ENCODE results near the gene FMNL2.

FMNL2 gene

DNA sequence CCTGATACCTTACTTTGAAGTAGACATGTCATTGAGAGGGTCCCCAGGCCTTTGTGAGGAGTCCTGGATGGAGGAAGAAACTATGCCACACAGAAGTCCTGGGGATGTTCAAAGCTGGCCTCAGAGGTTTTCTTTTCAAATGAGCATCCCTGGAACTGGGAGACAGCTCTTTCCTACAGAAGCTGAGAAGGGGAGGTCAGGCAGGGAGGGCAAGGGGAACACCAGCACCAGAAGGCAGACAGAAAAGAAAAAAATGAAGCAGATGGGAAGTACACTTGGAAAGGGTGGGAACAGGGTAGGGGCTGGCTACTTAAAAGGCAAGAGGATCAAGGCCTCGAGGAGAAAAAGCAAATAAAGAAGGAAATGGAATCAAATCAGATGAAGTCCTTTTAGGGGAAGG is 120.0 kb downstream of the FMNL2 start:
- H3K4me3 ChIP-seq (ENCODE audit: low read length): no peak overlapping the region
- no peaks in the 10 kb centered on the region for H3K9me3 ChIP-seq (replicated peaks; ENCODE audit: insufficient read depth, low read length)
- H4K20me1 ChIP-seq (ENCODE audit: insufficient read depth, low read length): no peaks in the 10 kb centered on the region
- no peak overlapping the region for H2AFZ ChIP-seq (ENCODE audit: low read length)
- TF ChIP-seq, protein P1, sequence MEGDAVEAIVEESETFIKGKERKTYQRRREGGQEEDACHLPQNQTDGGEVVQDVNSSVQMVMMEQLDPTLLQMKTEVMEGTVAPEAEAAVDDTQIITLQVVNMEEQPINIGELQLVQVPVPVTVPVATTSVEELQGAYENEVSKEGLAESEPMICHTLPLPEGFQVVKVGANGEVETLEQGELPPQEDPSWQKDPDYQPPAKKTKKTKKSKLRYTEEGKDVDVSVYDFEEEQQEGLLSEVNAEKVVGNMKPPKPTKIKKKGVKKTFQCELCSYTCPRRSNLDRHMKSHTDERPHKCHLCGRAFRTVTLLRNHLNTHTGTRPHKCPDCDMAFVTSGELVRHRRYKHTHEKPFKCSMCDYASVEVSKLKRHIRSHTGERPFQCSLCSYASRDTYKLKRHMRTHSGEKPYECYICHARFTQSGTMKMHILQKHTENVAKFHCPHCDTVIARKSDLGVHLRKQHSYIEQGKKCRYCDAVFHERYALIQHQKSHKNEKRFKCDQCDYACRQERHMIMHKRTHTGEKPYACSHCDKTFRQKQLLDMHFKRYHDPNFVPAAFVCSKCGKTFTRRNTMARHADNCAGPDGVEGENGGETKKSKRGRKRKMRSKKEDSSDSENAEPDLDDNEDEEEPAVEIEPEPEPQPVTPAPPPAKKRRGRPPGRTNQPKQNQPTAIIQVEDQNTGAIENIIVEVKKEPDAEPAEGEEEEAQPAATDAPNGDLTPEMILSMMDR (IDR thresholded peaks at IDR 0.05; ENCODE audit: low read length): no peak
- TF ChIP-seq EZH2phosphoT487 (IDR thresholded peaks at IDR 0.05; ENCODE audit: low read length): no peak
- TF ChIP-seq EZH2 (optimal IDR thresholded peaks at IDR 0.05; ENCODE audit: low read depth, low read length): no peak
- no peak overlapping the region for H3K4me2 ChIP-seq (ENCODE audit: low read depth, low read length)
- no peaks in the 10 kb centered on the region for H3K4me1 ChIP-seq (ENCODE audit: low read length)
- H3K27me3 ChIP-seq (replicated peaks; ENCODE audit: insufficient read depth, low read length): no peaks in the 10 kb centered on the region
- no peaks in the 10 kb centered on the region for H3K36me3 ChIP-seq (replicated peaks; ENCODE audit: insufficient read depth, low read length)
- no peaks in the 10 kb centered on the region for H3K9me2 ChIP-seq (replicated peaks; ENCODE audit: insufficient read depth, low read length)
- no peaks in the 10 kb centered on the region for H3K79me2 ChIP-seq (ENCODE audit: low read length)
- H3K9ac ChIP-seq (ENCODE audit: low read length): no peak overlapping the region
- no peak overlapping the region for H3K27ac ChIP-seq (ENCODE audit: low read length)
- H3F3A ChIP-seq (ENCODE audit: insufficient read depth, low read length): no peaks in the 10 kb centered on the region
- no peak for DNase-seq

DNA sequence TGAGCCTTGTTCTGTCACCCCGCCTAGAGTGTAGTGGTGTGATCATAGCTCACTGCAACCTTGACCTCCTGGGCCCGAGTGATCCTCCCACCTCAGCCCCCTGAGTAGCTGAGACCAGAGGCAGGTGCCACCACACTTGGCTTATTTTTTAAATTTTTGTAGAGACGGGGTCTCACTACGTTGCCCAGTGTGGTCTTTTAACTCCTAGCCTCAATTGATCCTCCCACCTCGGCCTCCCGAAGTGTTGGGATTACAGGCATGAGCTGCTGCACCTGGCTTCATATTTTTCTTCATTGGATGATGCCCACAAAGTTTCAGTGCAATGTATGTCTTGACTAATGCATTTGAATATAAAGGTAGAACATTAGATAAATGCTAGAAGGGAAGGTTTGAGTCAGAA is 120.8 kb downstream of the FMNL2 start:
- Histone ChIP-seq H3K9me2 (replicated peaks; ENCODE audit: insufficient read depth, low read length) (no peaks in the 10 kb centered on the region), H3K9me3 (replicated peaks; ENCODE audit: insufficient read depth, low read length) (no peaks in the 10 kb centered on the region), H3K4me1 (ENCODE audit: low read length) (no peaks in the 10 kb centered on the region), H3F3A (ENCODE audit: insufficient read depth, low read length) (no peaks in the 10 kb centered on the region), H3K4me2 (ENCODE audit: low read depth, low read length) (no peak overlapping the region), H3K79me2 (ENCODE audit: low read length) (no peaks in the 10 kb centered on the region), H3K9ac (ENCODE audit: low read length) (no peak overlapping the region), H3K36me3 (replicated peaks; ENCODE audit: insufficient read depth, low read length) (no peaks in the 10 kb centered on the region), H2AFZ (ENCODE audit: low read length) (no peak overlapping the region), H3K4me3 (ENCODE audit: low read length) (no peak overlapping the region), H3K27ac (ENCODE audit: low read length) (no peak overlapping the region), H4K20me1 (ENCODE audit: insufficient read depth, low read length) (no peaks in the 10 kb centered on the region), H3K27me3 (replicated peaks; ENCODE audit: insufficient read depth, low read length) (no peaks in the 10 kb centered on the region)
- TF ChIP-seq EZH2phosphoT487 (IDR thresholded peaks at IDR 0.05; ENCODE audit: low read length) (no peak), EZH2 (optimal IDR thresholded peaks at IDR 0.05; ENCODE audit: low read depth, low read length) (no peak)
- TF ChIP-seq, protein P1 (IDR thresholded peaks at IDR 0.05; ENCODE audit: low read length): no peak
- no peak for DNase-seq

DNA sequence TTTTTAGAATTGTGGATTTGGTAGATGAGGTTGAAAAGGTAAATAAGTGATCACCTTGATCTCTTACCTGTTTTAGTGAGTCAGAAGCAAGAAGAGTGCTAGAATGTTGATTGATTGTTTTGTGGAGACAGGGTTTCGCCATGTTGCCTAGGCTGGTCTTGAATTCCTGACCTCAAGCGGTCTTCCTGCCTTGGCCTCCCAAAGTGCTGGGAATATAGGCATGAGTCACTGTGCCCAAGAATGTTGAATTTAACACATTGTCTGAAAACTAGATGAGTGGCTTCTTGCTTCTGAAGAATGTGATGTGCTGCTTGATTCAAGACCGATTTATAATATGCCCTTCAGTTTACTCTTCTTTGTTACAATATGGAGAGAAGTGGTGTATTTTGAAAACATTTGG is 121.3 kb downstream of the FMNL2 start:
- Histone ChIP-seq H3K9me3 (replicated peaks; ENCODE audit: insufficient read depth, low read length) (no peaks in the 10 kb centered on the region), H3K36me3 (replicated peaks; ENCODE audit: insufficient read depth, low read length) (no peaks in the 10 kb centered on the region), H3K4me1 (ENCODE audit: low read length) (no peaks in the 10 kb centered on the region), H4K20me1 (ENCODE audit: insufficient read depth, low read length) (no peaks in the 10 kb centered on the region), H2AFZ (ENCODE audit: low read length) (no peak overlapping the region), H3K27me3 (replicated peaks; ENCODE audit: insufficient read depth, low read length) (no peaks in the 10 kb centered on the region), H3K4me2 (ENCODE audit: low read depth, low read length) (no peak overlapping the region), H3K4me3 (ENCODE audit: low read length) (no peak overlapping the region), H3K79me2 (ENCODE audit: low read length) (no peaks in the 10 kb centered on the region), H3K9me2 (replicated peaks; ENCODE audit: insufficient read depth, low read length) (no peaks in the 10 kb centered on the region), H3F3A (ENCODE audit: insufficient read depth, low read length) (no peaks in the 10 kb centered on the region), H3K9ac (ENCODE audit: low read length) (no peak overlapping the region), H3K27ac (ENCODE audit: low read length) (no peak overlapping the region)
- no peak for DNase-seq
- TF ChIP-seq EZH2 (optimal IDR thresholded peaks at IDR 0.05; ENCODE audit: low read depth, low read length) (no peak), EZH2phosphoT487 (IDR thresholded peaks at IDR 0.05; ENCODE audit: low read length) (no peak)
- TF ChIP-seq, protein P1 (IDR thresholded peaks at IDR 0.05; ENCODE audit: low read length): no peak

Data from MM.1S (cell line).